ENCODE results near the gene CCDC78.

The CCDC78 gene

GRCh38 chr16:675884-676564 lies 50.2 kb downstream of the CCDC78 start:
- H3K79me2 ChIP-seq (ENCODE audit: insufficient read depth, low read depth) = peaks cover 6% of the 10 kb centered on the region
- H3K4me3 ChIP-seq (IDR thresholded peaks at IDR 0.05; ENCODE audit: insufficient read depth, low read depth, low read length) = no peak overlapping the region
- no peak overlapping the region for H3K4me2 ChIP-seq
- H3K4me1 ChIP-seq (ENCODE audit: low read depth, poor library complexity, severe bottlenecking) = no peaks in the 10 kb centered on the region
- no peak overlapping the region for H3K27ac ChIP-seq
- H3K9ac ChIP-seq = no peak overlapping the region
- H3K27me3 ChIP-seq (ENCODE audit: insufficient read depth, low read depth) = no peaks in the 10 kb centered on the region
- TF ChIP-seq CTCF (conservative IDR thresholded peaks at IDR 0.05; ENCODE audit: low read depth, low read length) = no peak
- H4K20me1 ChIP-seq (ENCODE audit: insufficient read depth) = no peaks in the 10 kb centered on the region
- no peak overlapping the region for H2AFZ ChIP-seq (ENCODE audit: low read depth)
- peaks cover 3% of the 10 kb centered on the region; the same call in 1 of the 2 replicates for H3K36me3 ChIP-seq (ENCODE audit: insufficient read depth)

- Histone ChIP-seq H3K4me1 (ENCODE audit: low read depth, poor library complexity, severe bottlenecking) (no peaks in the 10 kb centered on the region), H3K79me2 (ENCODE audit: insufficient read depth, low read depth) (no peaks in the 10 kb centered on the region), H3K27me3 (ENCODE audit: insufficient read depth, low read depth) (no peaks in the 10 kb centered on the region), H3K36me3 (ENCODE audit: insufficient read depth) (peaks cover 3% of the 10 kb centered on the region; the same call in 1 of the 2 replicates), H2AFZ (ENCODE audit: low read depth) (no peak within 1 kb of the TSS), H3K9ac (no peak within 1 kb of the TSS), H3K4me2 (no peak within 1 kb of the TSS), H4K20me1 (ENCODE audit: insufficient read depth) (no peaks in the 10 kb centered on the region), H3K4me3 (IDR thresholded peaks at IDR 0.05; ENCODE audit: insufficient read depth, low read depth, low read length) (no peak within 1 kb of the TSS), H3K27ac (no peak within 1 kb of the TSS)
- no peak for TF ChIP-seq CTCF (conservative IDR thresholded peaks at IDR 0.05; ENCODE audit: low read depth, low read length)
Measured at GRCh38 chr16:674968-675883, 51.0 kb downstream of the CCDC78 start, which contains the start of gene RHBDL1. TSS of gene RHBDL1 (plus strand) at chr16:675671. CDS start at chr16:675791, 120 bp downstream.

GRCh38 chr16:674214-674881 lies 51.9 kb downstream of the CCDC78 start:
- Histone ChIP-seq H2AFZ (ENCODE audit: low read depth) (no peak overlapping the region), H3K4me2 (no peak overlapping the region), H3K79me2 (ENCODE audit: insufficient read depth, low read depth) (peaks cover 5% of the 10 kb centered on the region; the same call in 1 of the 2 replicates), H3K27ac (no peak overlapping the region), H3K9ac (no peak overlapping the region), H3K4me3 (IDR thresholded peaks at IDR 0.05; ENCODE audit: insufficient read depth, low read depth, low read length) (no peak overlapping the region), H3K4me1 (ENCODE audit: low read depth, poor library complexity, severe bottlenecking) (peaks cover under 1% of the 10 kb centered on the region), H3K27me3 (ENCODE audit: insufficient read depth, low read depth) (no peaks in the 10 kb centered on the region), H3K36me3 (ENCODE audit: insufficient read depth) (peaks cover 3% of the 10 kb centered on the region; the same call in 1 of the 2 replicates), H4K20me1 (ENCODE audit: insufficient read depth) (no peaks in the 10 kb centered on the region)
- TF ChIP-seq CTCF (conservative IDR thresholded peaks at IDR 0.05; ENCODE audit: low read depth, low read length) = no peak

GRCh38 chr16:673399-673991 lies 52.7 kb downstream of the CCDC78 start:
- no peak overlapping the region for H3K9ac ChIP-seq
- peaks cover 13% of the 10 kb centered on the region for H3K79me2 ChIP-seq (ENCODE audit: insufficient read depth, low read depth)
- no peak overlapping the region for H2AFZ ChIP-seq (ENCODE audit: low read depth)
- H3K27me3 ChIP-seq (ENCODE audit: insufficient read depth, low read depth) = no peaks in the 10 kb centered on the region
- H4K20me1 ChIP-seq (ENCODE audit: insufficient read depth) = no peaks in the 10 kb centered on the region
- no peak for TF ChIP-seq CTCF (conservative IDR thresholded peaks at IDR 0.05; ENCODE audit: low read depth, low read length)
- peaks cover 3% of the 10 kb centered on the region; the same call in 1 of the 2 replicates for H3K36me3 ChIP-seq (ENCODE audit: insufficient read depth)
- H3K4me3 ChIP-seq (IDR thresholded peaks at IDR 0.05; ENCODE audit: insufficient read depth, low read depth, low read length) = no peak overlapping the region
- peaks cover 8% of the 10 kb centered on the region for H3K4me1 ChIP-seq (ENCODE audit: low read depth, poor library complexity, severe bottlenecking)
- no peak overlapping the region for H3K4me2 ChIP-seq
- H3K27ac ChIP-seq = no peak overlapping the region
